SU-DHL-6 (cell line): ENCODE measurements around the gene NBEAL1.

ENCODE experiments used
- H2AFZ ChIP-seq: fragments of 200-600 bp; sonication (generic); 2 replicates; pipeline ENCODE4 v1.6.1; 2014; ENCODE audit warnings: low read depth, mild to moderate bottlenecking, moderate library complexity, mixed read lengths, antibody characterized with exemption, low read length; ENCODE audit not compliant: severe bottlenecking
- H3F3A ChIP-seq: fragments of 200-600 bp; shearing (Covaris generic); 2 replicates; pipeline ENCODE4 v1.6.0; 2016; ENCODE audit warnings: antibody characterized with exemption, mild to moderate bottlenecking; ENCODE audit not compliant: insufficient read depth
- H3K27ac ChIP-seq: fragments of 200-600 bp; sonication (generic); 2 replicates; pipeline ENCODE4 v1.5.1; 2016; ENCODE audit warnings: low read depth, mild to moderate bottlenecking, low read length, moderate library complexity, mixed read lengths
- H3K27me3 ChIP-seq: fragments of 200-600 bp; sonication (generic), shearing (Covaris generic); 2 replicates; pipeline ENCODE4 v1.6.0; 2014; ENCODE audit warnings: mild to moderate bottlenecking, low read length
- H3K36me3 ChIP-seq: fragments of 200-600 bp; sonication (generic); 2 replicates; pipeline ENCODE4 v1.6.1; 2014; ENCODE audit warnings: mild to moderate bottlenecking, low read length, mixed read lengths
- H3K4me2 ChIP-seq: fragments of 300-600, 200-600 bp; shearing (Covaris generic), sonication (generic); 2 replicates; pipeline ENCODE4 v1.6.0; 2014; ENCODE audit warnings: low read length, low read depth, mild to moderate bottlenecking; ENCODE audit not compliant: poor library complexity, severe bottlenecking
- H3K4me3 ChIP-seq: fragments of 200-600 bp; sonication (generic); 2 replicates; pipeline ENCODE4 v1.5.1; 2014; ENCODE audit warnings: antibody characterized with exemption, low read length, mild to moderate bottlenecking, mixed read lengths; ENCODE audit not compliant: insufficient read depth, poor library complexity, severe bottlenecking
- H3K79me2 ChIP-seq: fragments of 200-600 bp; sonication (generic); 2 replicates; pipeline ENCODE4 v1.6.1; 2014; ENCODE audit warnings: mild to moderate bottlenecking, low read length, moderate library complexity; ENCODE audit not compliant: insufficient read depth
- H3K9ac ChIP-seq: fragments of 200-600 bp; sonication (generic); 2 replicates; pipeline ENCODE4 v1.7.0; 2014; ENCODE audit warnings: mild to moderate bottlenecking, low read length
- H3K9me2 ChIP-seq: fragments of 200-600 bp; sonication (generic); replicated peaks from 2 replicates; pipeline ENCODE4 v1.6.1; 2014; ENCODE audit warnings: low read length; ENCODE audit not compliant: insufficient read depth
- H3K9me3 ChIP-seq: fragments of 200-600 bp; sonication (generic); 2 replicates; pipeline ENCODE4 v1.6.1; 2014; ENCODE audit warnings: low read length, mixed read lengths; ENCODE audit not compliant: insufficient read depth
- H4K20me1 ChIP-seq: fragments of 200-600 bp; sonication (generic); 2 replicates; pipeline ENCODE4 v1.6.1; 2014; ENCODE audit warnings: low read depth, mild to moderate bottlenecking, antibody characterized with exemption, low read length, moderate library complexity, mixed read lengths
- EZH2phosphoT487 ChIP-seq: fragments of 200-600 bp; sonication (generic), shearing (Covaris generic); conservative IDR thresholded peaks from 2 replicates; pipeline ENCODE4 v1.6.1; 2018; ENCODE audit warnings: mild to moderate bottlenecking, antibody characterized with exemption, low read length, moderate library complexity, mixed read lengths
- TF ChIP-seq, protein P1 (sequence below): fragments of 200-600 bp; sonication (generic); IDR thresholded peaks from one replicate; pipeline ENCODE4 v1.5.1; 2017; ENCODE audit warnings: antibody characterized with exemption, mild to moderate bottlenecking, low read length, moderate library complexity; ENCODE audit not compliant: insufficient read depth, poor library complexity, severe bottlenecking

The NBEAL1 gene

DNA sequence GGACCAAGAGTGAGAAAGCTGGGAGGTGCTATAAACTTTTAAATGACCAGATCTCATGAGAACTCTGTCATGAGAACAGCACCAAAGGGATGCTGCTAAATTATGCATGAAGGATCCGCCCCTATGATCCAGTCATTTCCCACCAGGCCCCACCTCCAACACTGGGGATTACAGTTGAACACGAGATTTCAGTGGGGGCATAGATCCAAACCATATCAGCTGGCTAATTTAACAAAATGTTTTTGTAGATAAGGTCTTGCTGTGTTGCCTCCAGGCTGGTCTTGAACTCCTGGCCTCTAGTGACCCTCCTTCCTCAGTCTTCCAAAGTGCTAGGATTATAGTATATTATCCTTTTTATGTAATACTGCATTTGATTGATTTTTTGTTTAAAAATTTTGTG, 56.0 kb downstream of the NBEAL1 start:
- H3F3A ChIP-seq: no peaks in the 10 kb centered on the region
- no peaks in the 10 kb centered on the region for H3K9me2 ChIP-seq
- TF ChIP-seq EZH2phosphoT487: no peak
- TF ChIP-seq, protein P1, sequence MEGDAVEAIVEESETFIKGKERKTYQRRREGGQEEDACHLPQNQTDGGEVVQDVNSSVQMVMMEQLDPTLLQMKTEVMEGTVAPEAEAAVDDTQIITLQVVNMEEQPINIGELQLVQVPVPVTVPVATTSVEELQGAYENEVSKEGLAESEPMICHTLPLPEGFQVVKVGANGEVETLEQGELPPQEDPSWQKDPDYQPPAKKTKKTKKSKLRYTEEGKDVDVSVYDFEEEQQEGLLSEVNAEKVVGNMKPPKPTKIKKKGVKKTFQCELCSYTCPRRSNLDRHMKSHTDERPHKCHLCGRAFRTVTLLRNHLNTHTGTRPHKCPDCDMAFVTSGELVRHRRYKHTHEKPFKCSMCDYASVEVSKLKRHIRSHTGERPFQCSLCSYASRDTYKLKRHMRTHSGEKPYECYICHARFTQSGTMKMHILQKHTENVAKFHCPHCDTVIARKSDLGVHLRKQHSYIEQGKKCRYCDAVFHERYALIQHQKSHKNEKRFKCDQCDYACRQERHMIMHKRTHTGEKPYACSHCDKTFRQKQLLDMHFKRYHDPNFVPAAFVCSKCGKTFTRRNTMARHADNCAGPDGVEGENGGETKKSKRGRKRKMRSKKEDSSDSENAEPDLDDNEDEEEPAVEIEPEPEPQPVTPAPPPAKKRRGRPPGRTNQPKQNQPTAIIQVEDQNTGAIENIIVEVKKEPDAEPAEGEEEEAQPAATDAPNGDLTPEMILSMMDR: no peak
- no peak overlapping the region for H2AFZ ChIP-seq
- no peak overlapping the region for H3K4me2 ChIP-seq
- no peaks in the 10 kb centered on the region for H3K79me2 ChIP-seq
- H3K27me3 ChIP-seq: no peaks in the 10 kb centered on the region
- H3K9me3 ChIP-seq: no peaks in the 10 kb centered on the region
- H3K27ac ChIP-seq: no peak overlapping the region
- H3K4me3 ChIP-seq: no peak overlapping the region
- peaks cover 4% of the 10 kb centered on the region; the same call in 1 of the 2 replicates for H3K36me3 ChIP-seq
- no peak overlapping the region for H3K9ac ChIP-seq
- H4K20me1 ChIP-seq: no peaks in the 10 kb centered on the region

DNA sequence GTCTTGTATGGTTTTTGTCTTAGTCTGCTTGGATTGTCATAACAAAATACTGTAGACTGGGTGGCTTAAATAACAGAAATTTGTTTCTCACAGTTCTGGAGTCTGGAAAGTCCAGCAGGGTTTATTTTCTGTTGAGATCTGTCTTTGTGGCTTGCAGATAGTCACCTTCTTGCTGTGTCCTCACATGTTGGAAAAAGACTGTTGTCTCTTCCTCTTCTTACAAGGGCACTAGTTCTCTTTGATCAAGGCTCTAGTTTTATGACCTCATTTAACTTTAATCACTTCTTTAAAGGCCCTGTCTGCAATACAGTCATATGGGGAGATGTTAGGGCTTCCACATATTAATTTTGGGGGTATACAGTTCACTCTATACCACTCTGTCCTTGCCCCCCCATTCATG, 56.5 kb downstream of the NBEAL1 start:
- no peak overlapping the region for H3K27ac ChIP-seq
- H3K79me2 ChIP-seq: no peaks in the 10 kb centered on the region
- no peaks in the 10 kb centered on the region for H3K36me3 ChIP-seq
- H3K9me3 ChIP-seq: no peaks in the 10 kb centered on the region
- H2AFZ ChIP-seq: no peak overlapping the region
- no peak for TF ChIP-seq EZH2phosphoT487
- TF ChIP-seq, protein P1: no peak
- H3K9me2 ChIP-seq: no peaks in the 10 kb centered on the region
- no peaks in the 10 kb centered on the region for H3F3A ChIP-seq
- H3K4me3 ChIP-seq: no peak overlapping the region
- H3K27me3 ChIP-seq: no peaks in the 10 kb centered on the region
- H4K20me1 ChIP-seq: no peaks in the 10 kb centered on the region
- no peak overlapping the region for H3K9ac ChIP-seq
- no peak overlapping the region for H3K4me2 ChIP-seq

DNA sequence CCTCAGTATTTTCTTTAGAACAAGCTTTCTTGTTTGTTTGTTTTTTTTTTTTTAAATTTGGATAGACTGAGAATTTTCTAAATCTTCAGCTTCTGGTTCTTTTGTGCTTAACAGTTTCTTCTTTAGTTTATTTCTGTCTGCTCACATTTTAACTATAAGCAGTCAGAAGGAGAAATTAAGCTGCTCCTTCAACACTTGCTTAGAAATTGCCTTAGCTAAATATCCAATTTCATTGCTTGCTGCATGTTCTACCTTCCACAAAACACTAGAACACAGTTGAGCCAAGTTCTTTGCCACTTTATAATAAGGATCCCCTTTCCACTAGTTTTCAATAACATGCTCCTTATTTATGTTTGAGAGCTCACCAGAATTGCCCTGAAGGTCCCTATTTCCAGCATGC, 57.7 kb downstream of the NBEAL1 start:
- Histone ChIP-seq H3K36me3 (no peaks in the 10 kb centered on the region), H3K27me3 (no peaks in the 10 kb centered on the region), H3K79me2 (no peaks in the 10 kb centered on the region), H4K20me1 (no peaks in the 10 kb centered on the region), H3K4me3 (no peak overlapping the region), H3K9ac (no peak overlapping the region), H3K27ac (no peak overlapping the region), H3K4me2 (no peak overlapping the region), H3K9me3 (no peaks in the 10 kb centered on the region), H2AFZ (no peak overlapping the region), H3F3A (no peaks in the 10 kb centered on the region), H3K9me2 (no peaks in the 10 kb centered on the region)
- no peak for TF ChIP-seq EZH2phosphoT487
- TF ChIP-seq, protein P1: no peak
